H1 (cell line): ENCODE data around the gene C3orf52.

Source experiments
- BACH1 ChIP-seq: IDR thresholded peaks from 2 replicates; pipeline ENCODE4 v1.6.1; 2012; ENCODE audit warnings: low read length, improper control_type of control experiment
- CREB1 ChIP-seq: IDR thresholded peaks from 2 replicates; pipeline ENCODE4 v1.6.1; 2012; ENCODE audit warnings: inconsistent platforms
- CTCF ChIP-seq, 3 experiments: IDR thresholded peaks; 1 replicate in 2 of 3; 2 replicates in 1 of 3; pipeline versions ENCODE4 v1.5.1 to v1.6.1; 2011; ENCODE audit warnings: low read length in 3 of 3, mild to moderate bottlenecking in 3 of 3, inconsistent platforms in 2 of 3, low read depth in 1 of 3, moderate library complexity in 1 of 3; ENCODE audit not compliant: insufficient read depth in 1 of 3; ENCODE audit errors: control extremely low read depth in 1 of 3
- EZH2 ChIP-seq: fragments of 200-600 bp; sonication (generic); IDR thresholded peaks from 2 replicates; pipeline ENCODE4 v1.7.1; 2012; ENCODE audit warnings: low read depth, mild to moderate bottlenecking, moderate library complexity, low read length, inconsistent platforms; ENCODE audit not compliant: severe bottlenecking
- JUND ChIP-seq: IDR thresholded peaks from 2 replicates; pipeline ENCODE4 v1.6.1; 2011; ENCODE audit warnings: mild to moderate bottlenecking, improper control_type of control experiment, low read length
- KDM5A ChIP-seq: fragments of 200-600 bp; IDR thresholded peaks from 2 replicates; pipeline ENCODE4 v1.7.1; 2012; ENCODE audit warnings: mild to moderate bottlenecking, low read length, inconsistent platforms, mixed read lengths
- MAFK ChIP-seq: IDR thresholded peaks from 2 replicates; pipeline ENCODE4 v1.6.1; 2012; ENCODE audit warnings: low read depth, mild to moderate bottlenecking, improper control_type of control experiment, low read length
- POLR2A ChIP-seq, 2 experiments: IDR thresholded peaks; 1 replicate in 1 of 2; 2 replicates in 1 of 2; pipeline ENCODE4 v1.6.1; 2011; ENCODE audit warnings: low read depth in 2 of 2, low read length in 2 of 2, mild to moderate bottlenecking in 2 of 2; ENCODE audit errors: control extremely low read depth in 1 of 2
- POLR2AphosphoS5 ChIP-seq: IDR thresholded peaks from 2 replicates; pipeline ENCODE4 v1.6.1; 2011; ENCODE audit warnings: low read depth, low read length
- RAD21 ChIP-seq, 2 experiments: IDR thresholded peaks in 1 of 2; conservative IDR thresholded peaks in 1 of 2; 2 replicates each; pipeline ENCODE4 v1.6.1; 2011; ENCODE audit warnings: low read depth in 2 of 2, low read length in 2 of 2, improper control_type of control experiment in 1 of 2, inconsistent platforms in 1 of 2, mild to moderate bottlenecking in 1 of 2, moderate library complexity in 1 of 2
- RXRA ChIP-seq: IDR thresholded peaks from 2 replicates; pipeline ENCODE4 v1.6.1; 2011; ENCODE audit warnings: low read depth, mild to moderate bottlenecking, low read length, moderate library complexity; ENCODE audit not compliant: insufficient read depth
- SUZ12 ChIP-seq: fragments of 200-600 bp; sonication (generic); IDR thresholded peaks from 2 replicates; pipeline ENCODE4 v1.6.1; 2012; ENCODE audit warnings: mild to moderate bottlenecking, inconsistent platforms, low read length, moderate library complexity, mixed read lengths
- ZNF274 ChIP-seq: IDR thresholded peaks from 2 replicates; pipeline ENCODE4 v1.7.0; 2012; ENCODE audit warnings: low read length, borderline replicate concordance; ENCODE audit errors: extremely low read depth

GRCh38 chr3:112097378-112097777, 11.2 kb downstream of the C3orf52 start:
- no peak for TF ChIP-seq CREB1
- no peak for TF ChIP-seq JUND
- TF ChIP-seq ZNF274: no peak
- no peak for TF ChIP-seq CTCF (IDR thresholded peaks at IDR 0.05; ENCODE audit: control extremely low read depth in 1 of 3, insufficient read depth in 1 of 3, low read depth in 1 of 3, low read length in 3 of 3)
- TF ChIP-seq EZH2: no peak
- TF ChIP-seq RXRA: no peak
- no peak for TF ChIP-seq POLR2A (IDR thresholded peaks at IDR 0.05; ENCODE audit: control extremely low read depth in 1 of 2, low read depth in 2 of 2, low read length in 2 of 2)
- TF ChIP-seq KDM5A: no peak
- TF ChIP-seq MAFK: no peak
- TF ChIP-seq BACH1: no peak
- TF ChIP-seq RAD21 (IDR thresholded peaks at IDR 0.05 in 1 of 2, conservative IDR thresholded peaks at IDR 0.05 in 1 of 2; ENCODE audit: low read depth in 2 of 2, low read length in 2 of 2): no peak
- no peak for TF ChIP-seq POLR2AphosphoS5
- no peak for TF ChIP-seq SUZ12
